Activated T-cell treated with anti-CD3 and anti-CD28 coated beads, Interleukin-2, amount 50 U/mL, for 4 hours (primary cell): ENCODE data around the gene CCDC77. TPM values are rescaled to one million over a fixed set of nuclear protein-coding genes. Genes with fewer than 3 reads are reported as not detected.
"Not testable (repeated sequence)": the region's sequence is repeated elsewhere in the genome, so short reads cannot be mapped to it uniquely, and the experiment has no call there.

Experiments used
- ATAC-seq, 2 donors: fragments of 200-7000 bp; cut with Tn5 transposase; one replicate each; pipeline ENCODE4 v1.10.0; 2021
- DNase-seq: peaks from one replicate; pipeline ENCODE4 v3.0.0-alpha.2; 2020
- H3K27me3 Mint-ChIP-seq: one replicate; pipeline ENCODE4 v1.8.0; 2021; ENCODE audit warnings: low read depth, mixed read lengths
- H3K36me3 Mint-ChIP-seq: one replicate; pipeline ENCODE4 v1.8.0; 2022; ENCODE audit warnings: mixed read lengths; ENCODE audit not compliant: insufficient read depth
- H3K4me1 Mint-ChIP-seq: one replicate; pipeline ENCODE4 v1.8.0; 2021; ENCODE audit warnings: low read depth, mixed read lengths
- H3K4me3 Mint-ChIP-seq: one replicate; pipeline ENCODE4 v1.8.0; 2021; ENCODE audit warnings: mild to moderate bottlenecking, moderate library complexity, mixed read lengths
- H3K9me3 Mint-ChIP-seq: one replicate; pipeline ENCODE4 v1.8.0; 2021; ENCODE audit warnings: mixed read lengths
- total RNA-seq, 3 donors: library from RNA; stranded (reverse); gene quantifications; one replicate each; pipeline ENCODE4 v1.2.1, GENCODE V29; 2021

Gene CCDC77
- total RNA-seq, 3 donors from 2014 or later: 6.9 to 8.8 (median 8.1) TPM

GRCh38 chr12:418432-418831, 17.0 kb downstream of the CCDC77 start:
- Mint-ChIP-seq H3K27me3 (no peaks in the 10 kb centered on the region), H3K9me3 (no peaks in the 10 kb centered on the region), H3K4me3 (no peak overlapping the region), H3K4me1 (no peaks in the 10 kb centered on the region), H3K36me3 (peaks cover 17% of the 10 kb centered on the region)
- DNase-seq: no peak
- no peak for ATAC-seq

DNA sequence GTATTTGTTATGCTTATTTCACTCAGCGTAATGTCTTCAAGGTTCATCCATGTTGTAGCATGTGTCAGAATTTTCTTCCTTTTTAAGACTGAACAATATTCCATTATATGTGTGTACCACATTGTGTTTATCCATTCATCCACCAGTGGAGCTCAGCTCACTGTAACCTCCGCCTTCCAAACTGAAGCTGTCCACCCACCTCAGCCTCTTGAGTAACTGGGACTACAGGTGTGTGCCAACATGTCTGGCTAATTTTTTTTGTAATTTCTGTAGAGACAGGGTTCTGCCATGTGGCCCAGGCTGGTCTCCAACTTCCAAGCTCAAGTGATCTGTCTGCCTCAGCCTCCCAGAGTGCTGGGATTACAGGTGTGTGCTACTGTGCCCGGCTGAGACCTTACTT, 21.1 kb downstream of the CCDC77 start:
- ATAC-seq (no peak), DNase-seq (no peak)
- Mint-ChIP-seq H3K9me3 (no peaks in the 10 kb centered on the region), H3K27me3 (no peaks in the 10 kb centered on the region), H3K36me3 (peaks cover 9% of the 10 kb centered on the region), H3K4me1 (no peaks in the 10 kb centered on the region), H3K4me3 (no peak overlapping the region)

GRCh38 chr12:435737-436136, 34.3 kb downstream of the CCDC77 start:
- not testable (repeated sequence) for DNase-seq, H3K4me1 Mint-ChIP-seq, H3K27me3 Mint-ChIP-seq, ATAC-seq, H3K4me3 Mint-ChIP-seq, H3K9me3 Mint-ChIP-seq
- H3K36me3 Mint-ChIP-seq: peaks cover 37% of the 10 kb centered on the region

- Mint-ChIP-seq H3K27me3 (peaks cover 3% of the 10 kb centered on the region), H3K36me3 (peaks cover 16% of the 10 kb centered on the region), H3K9me3 (no peaks in the 10 kb centered on the region), H3K4me3 (no peak overlapping the region), H3K4me1 (no peaks in the 10 kb centered on the region)
- DNase-seq (peak; percentile 45), ATAC-seq (no peak)
Observed at GRCh38 chr12:442235-442884, 40.9 kb downstream of the CCDC77 start.

- Mint-ChIP-seq H3K36me3 (peaks cover 2% of the 10 kb centered on the region), H3K4me3 (no peak overlapping the region), H3K4me1 (no peaks in the 10 kb centered on the region), H3K27me3 (peaks cover 3% of the 10 kb centered on the region), H3K9me3 (no peaks in the 10 kb centered on the region)
- DNase-seq: no peak
- no peak for ATAC-seq
Observed at GRCh38 chr12:447141-447540, 45.7 kb downstream of the CCDC77 start.

DNA sequence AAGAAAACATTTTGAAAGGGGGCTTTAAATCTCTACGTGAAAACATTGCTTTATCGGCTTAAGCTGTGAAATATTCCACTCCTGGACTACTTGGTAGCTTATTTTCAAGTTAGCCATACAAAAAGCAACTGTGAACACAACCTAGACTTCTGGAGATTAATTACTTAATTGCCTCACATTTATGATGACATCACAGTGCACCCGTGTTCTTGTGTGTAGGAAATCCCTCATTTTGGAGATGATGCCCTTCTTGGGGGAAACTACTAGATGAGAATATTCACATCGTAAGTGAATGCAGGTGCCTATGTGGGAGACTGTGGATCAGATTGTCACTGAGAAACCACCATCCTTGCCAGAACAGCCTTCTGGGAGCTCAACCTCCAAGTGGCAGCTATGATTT, 47.8 kb downstream of the CCDC77 start:
- ATAC-seq: no peak
- H3K27me3 Mint-ChIP-seq: peaks cover 3% of the 10 kb centered on the region
- DNase-seq: no peak
- no peaks in the 10 kb centered on the region for H3K9me3 Mint-ChIP-seq
- H3K4me3 Mint-ChIP-seq: no peak overlapping the region
- H3K4me1 Mint-ChIP-seq: peaks cover 3% of the 10 kb centered on the region
- H3K36me3 Mint-ChIP-seq: no peaks in the 10 kb centered on the region

DNA sequence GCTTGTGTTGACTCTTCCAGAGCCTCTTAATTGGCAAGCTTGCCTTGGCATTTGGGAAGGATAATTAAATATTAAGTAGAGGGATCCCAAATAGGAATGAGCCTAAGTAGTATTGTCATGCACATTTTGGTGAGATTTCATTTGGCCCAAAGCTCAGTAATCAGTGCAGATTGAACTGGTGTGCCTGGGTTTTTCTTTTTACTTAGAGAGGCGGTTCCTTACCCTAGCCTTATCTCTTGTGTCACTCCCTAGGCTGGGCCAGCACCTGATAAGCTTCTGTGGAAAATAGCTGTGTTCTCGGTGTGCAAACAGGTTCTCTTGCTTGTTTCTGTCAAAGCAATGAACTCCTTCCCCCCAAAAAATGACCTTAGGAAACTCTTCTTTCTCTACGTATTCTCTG, 49.0 kb downstream of the CCDC77 start:
- no peaks in the 10 kb centered on the region for H3K9me3 Mint-ChIP-seq
- no peak for ATAC-seq

DNA sequence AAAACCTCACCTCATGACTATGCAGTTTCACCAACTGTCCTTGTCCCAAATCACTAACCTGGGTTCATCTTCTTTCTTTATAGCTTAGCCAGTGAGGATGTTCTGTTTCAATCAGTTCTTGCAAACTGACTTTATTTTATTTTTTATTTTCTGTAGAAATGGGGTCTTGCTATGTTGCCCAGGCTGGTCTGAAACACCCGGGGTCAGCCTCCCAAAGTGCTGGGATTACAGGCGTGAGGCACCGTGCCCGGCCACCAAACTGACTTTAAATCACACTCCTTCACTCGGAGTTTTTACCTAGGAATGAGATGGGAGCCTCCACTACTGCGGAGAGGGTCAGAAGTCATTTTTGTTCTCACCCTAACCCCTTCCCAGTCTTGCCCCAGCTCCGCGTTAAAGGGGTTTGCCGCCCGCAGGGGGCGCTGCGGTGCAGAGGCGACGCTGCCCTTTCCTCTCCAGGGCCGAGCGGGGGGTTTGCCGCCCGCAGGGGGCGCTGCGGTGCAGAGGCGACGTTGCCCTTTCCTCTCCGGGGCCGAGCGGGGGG, 51.3 kb downstream of the CCDC77 start:
- no peak overlapping the region for H3K4me3 Mint-ChIP-seq
- ATAC-seq: peak in 1 of 2 donors; percentile 39
- H3K27me3 Mint-ChIP-seq: peaks cover under 1% of the 10 kb centered on the region
- H3K4me1 Mint-ChIP-seq: peaks cover 3% of the 10 kb centered on the region
- H3K9me3 Mint-ChIP-seq: no peaks in the 10 kb centered on the region
- H3K36me3 Mint-ChIP-seq: no peaks in the 10 kb centered on the region
- peak; percentile 50 for DNase-seq

More for the DNA sequence above, 49.0 kb downstream of the CCDC77 start:
- no peak overlapping the region for H3K4me3 Mint-ChIP-seq
- DNase-seq: no peak
- peaks cover 3% of the 10 kb centered on the region for H3K27me3 Mint-ChIP-seq
- H3K4me1 Mint-ChIP-seq: peaks cover 3% of the 10 kb centered on the region
- no peaks in the 10 kb centered on the region for H3K36me3 Mint-ChIP-seq

DNA sequence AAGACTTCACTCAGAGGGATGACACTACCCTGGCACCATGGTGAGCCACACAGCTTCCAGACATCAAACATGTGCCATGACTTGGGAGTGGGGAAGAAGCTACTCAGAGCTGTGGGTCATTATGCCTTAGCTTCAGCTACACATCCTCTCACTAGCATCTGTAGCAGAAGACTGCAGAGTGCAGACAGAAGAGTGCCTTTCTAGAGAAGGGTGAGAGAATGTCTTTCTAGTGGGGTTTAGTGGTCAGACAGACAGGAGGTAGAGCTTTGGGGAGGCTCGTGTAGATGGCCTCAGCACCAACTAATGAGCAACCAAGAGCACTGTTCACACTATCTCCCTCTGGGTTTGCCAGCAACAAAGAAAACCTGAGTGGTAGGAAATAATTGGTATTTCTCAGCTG, 53.4 kb downstream of the CCDC77 start:
- H3K4me3 Mint-ChIP-seq: no peak overlapping the region
- peaks cover 6% of the 10 kb centered on the region for H3K27me3 Mint-ChIP-seq
- DNase-seq (no peak), ATAC-seq (no peak)
- peaks cover 8% of the 10 kb centered on the region for H3K4me1 Mint-ChIP-seq
- H3K36me3 Mint-ChIP-seq: no peaks in the 10 kb centered on the region
- no peaks in the 10 kb centered on the region for H3K9me3 Mint-ChIP-seq

DNA sequence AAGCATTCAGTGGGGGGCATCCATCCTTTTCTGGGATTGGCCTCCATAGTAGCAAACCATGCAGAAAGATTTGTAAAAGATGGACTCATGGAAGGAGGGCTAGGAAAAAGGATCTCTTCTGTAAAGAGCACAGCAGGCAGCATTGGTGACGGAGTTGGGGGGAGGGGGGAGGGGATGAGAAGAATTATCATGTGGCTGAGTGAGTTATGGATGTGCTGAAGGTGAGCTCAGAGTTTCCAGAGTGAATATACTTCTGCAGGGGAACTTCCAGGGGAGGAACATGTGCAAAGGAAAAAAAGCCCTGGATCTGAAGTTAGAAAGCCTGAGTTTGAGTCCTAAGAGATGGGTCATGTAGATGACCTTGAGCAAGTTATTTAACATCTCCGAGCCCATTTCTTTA, 54.4 kb downstream of the CCDC77 start:
- ATAC-seq (no peak), DNase-seq (no peak)
- no peaks in the 10 kb centered on the region for H3K9me3 Mint-ChIP-seq
- peaks cover 7% of the 10 kb centered on the region for H3K27me3 Mint-ChIP-seq
- H3K4me3 Mint-ChIP-seq: no peak overlapping the region
- H3K4me1 Mint-ChIP-seq: peaks cover 8% of the 10 kb centered on the region
- no peaks in the 10 kb centered on the region for H3K36me3 Mint-ChIP-seq

DNA sequence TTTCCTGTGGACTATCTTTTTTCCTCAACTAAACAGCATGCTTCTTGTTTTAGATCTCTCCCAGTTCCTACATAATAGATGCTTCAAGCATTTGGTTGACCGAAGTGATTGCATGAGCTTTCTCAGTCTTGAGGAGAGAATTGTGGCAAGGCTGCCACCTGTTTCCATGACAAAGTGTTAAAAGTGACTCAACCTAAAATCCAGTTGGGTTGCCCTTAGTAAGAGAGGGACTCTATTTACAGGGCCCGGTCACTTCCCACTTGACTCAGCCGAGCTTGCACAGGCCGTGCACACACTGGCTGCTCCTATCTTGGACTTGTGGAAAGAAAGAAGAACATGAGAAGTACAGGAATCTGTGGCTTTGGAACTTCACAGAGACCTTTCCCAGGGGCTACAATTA, 56.2 kb downstream of the CCDC77 start:
- H3K9me3 Mint-ChIP-seq: no peaks in the 10 kb centered on the region
- DNase-seq: no peak
- peaks cover 21% of the 10 kb centered on the region for H3K27me3 Mint-ChIP-seq
- no peaks in the 10 kb centered on the region for H3K36me3 Mint-ChIP-seq
- no peak overlapping the region for H3K4me3 Mint-ChIP-seq
- H3K4me1 Mint-ChIP-seq: peaks cover 9% of the 10 kb centered on the region
- ATAC-seq: no peak

GRCh38 chr12:459050-459429, 57.6 kb downstream of the CCDC77 start:
- Mint-ChIP-seq H3K9me3 (no peaks in the 10 kb centered on the region), H3K36me3 (no peaks in the 10 kb centered on the region), H3K27me3 (peaks cover 21% of the 10 kb centered on the region), H3K4me1 (peaks cover 11% of the 10 kb centered on the region), H3K4me3 (peak overlapping the region; percentile 67)
- ATAC-seq: no peak
- DNase-seq: no peak

DNA sequence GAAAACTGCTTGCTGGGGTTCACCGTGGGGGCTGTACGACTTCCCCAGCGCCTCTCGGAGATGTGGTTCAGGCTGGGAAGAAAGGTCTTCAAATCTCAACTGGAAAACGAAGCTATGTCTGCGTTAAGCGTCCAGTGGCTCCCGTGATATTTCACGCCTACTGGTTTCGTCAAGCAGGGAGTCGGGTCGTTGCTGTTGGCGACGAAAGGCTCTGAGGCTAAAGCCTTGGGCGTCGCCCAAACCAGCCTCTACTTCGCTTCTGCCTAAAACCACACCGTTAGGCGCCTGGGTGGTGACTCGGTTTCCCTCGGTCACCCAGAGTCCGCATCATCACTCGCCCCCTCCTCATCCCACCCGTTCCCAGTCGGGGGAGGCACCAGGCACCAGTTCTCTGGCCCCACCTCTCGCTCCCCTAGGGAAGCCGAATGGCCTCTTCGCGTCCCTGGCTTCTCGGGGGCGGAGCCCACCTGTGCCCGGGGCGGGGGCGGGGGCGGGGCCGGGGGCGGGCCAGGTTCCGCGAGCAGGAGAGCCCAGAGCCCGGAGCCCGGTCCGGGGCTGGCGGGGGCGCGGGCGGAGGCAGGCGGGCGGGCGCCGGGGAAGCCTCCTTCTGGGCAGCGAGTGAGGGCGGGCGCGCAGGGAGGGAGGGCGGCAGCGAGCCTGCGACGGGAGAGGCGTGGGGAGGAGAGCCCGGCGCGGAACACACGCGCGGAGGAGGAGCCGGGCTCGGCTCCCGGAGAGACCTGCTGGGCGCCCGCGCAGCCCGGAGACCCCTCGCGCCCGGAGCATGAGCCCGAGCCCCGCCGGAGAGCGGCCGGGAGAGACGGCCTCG, 58.2 kb downstream of the CCDC77 start, which contains the start of gene B4GALNT3:
B4GALNT3 (plus strand) TSS at position 510 of the 829 bp plus-strand sequence. CDS start 438 bp downstream, outside the sequence.
- ATAC-seq (peak; percentile 62 to 64), DNase-seq (peak; percentile 29)
- Mint-ChIP-seq H3K36me3 (no peaks in the 10 kb centered on the region), H3K4me3 (peak within 1 kb of the TSS; percentile 83), H3K9me3 (no peaks in the 10 kb centered on the region), H3K27me3 (peaks cover 21% of the 10 kb centered on the region), H3K4me1 (peaks cover 11% of the 10 kb centered on the region)

- no peaks in the 10 kb centered on the region for H3K9me3 Mint-ChIP-seq
- H3K4me1 Mint-ChIP-seq: peaks cover 11% of the 10 kb centered on the region
- H3K4me3 Mint-ChIP-seq: peak overlapping the region; percentile 83
- ATAC-seq (peak; percentile 76 to 83), DNase-seq (peak; percentile 29)
- peaks cover 21% of the 10 kb centered on the region for H3K27me3 Mint-ChIP-seq
- no peaks in the 10 kb centered on the region for H3K36me3 Mint-ChIP-seq
Observed at GRCh38 chr12:460261-461230, 59.1 kb downstream of the CCDC77 start.
